Esophagus (tissue), 2 donors: ENCODE results near the gene FITM1. TPM values are rescaled to one million over a fixed set of nuclear protein-coding genes. Genes with fewer than 3 reads are reported as not detected.
A peak's percentile ranks its signal among the peaks of the same experiment; 100 is the strongest.

Experiments used
- H3K27ac ChIP-seq, 2 donors: one replicate each; pipeline ENCODE4 v1.5.1; 2013; ENCODE audit warnings: low read depth in 2 of 2, mild to moderate bottlenecking in 2 of 2, inconsistent platforms in 1 of 2, low read length in 1 of 2, moderate library complexity in 1 of 2
- H3K27me3 ChIP-seq, 2 donors: one replicate each; pipeline ENCODE4 v1.6.1; 2013; ENCODE audit warnings: low read length in 2 of 2, control low read depth in 1 of 2, mild to moderate bottlenecking in 1 of 2; ENCODE audit not compliant: insufficient read depth in 2 of 2, control insufficient read depth in 1 of 2
- H3K36me3 ChIP-seq, 2 donors: one replicate each; pipeline ENCODE4 v1.6.1; 2013; ENCODE audit warnings: low read length in 1 of 2; ENCODE audit not compliant: control insufficient read depth in 2 of 2, insufficient read depth in 2 of 2
- H3K4me1 ChIP-seq, 2 donors: one replicate each; pipeline ENCODE4 v1.6.1; 2013; ENCODE audit warnings: low read length in 1 of 2; ENCODE audit not compliant: control insufficient read depth in 2 of 2, insufficient read depth in 2 of 2
- H3K4me3 ChIP-seq, 2 donors: one replicate each; pipeline ENCODE4 v1.5.1; 2013; ENCODE audit warnings: low read length in 2 of 2, mild to moderate bottlenecking in 2 of 2, low read depth in 1 of 2, moderate library complexity in 1 of 2
- H3K9me3 ChIP-seq, 2 donors: one replicate each; pipeline ENCODE4 v1.6.1; 2013; ENCODE audit warnings: mild to moderate bottlenecking in 2 of 2, low read depth in 1 of 2, low read length in 1 of 2, moderate library complexity in 1 of 2; ENCODE audit not compliant: control insufficient read depth in 2 of 2, insufficient read depth in 1 of 2
- WGBS, 2 donors: extraction: QIAGEN DNeasy Blood & Tissue Kit; methylation state at CpG; one replicate each; pipeline ENCODE4 v1.1.7; 2013; 5-methylcytosine and 5-hydroxymethylcytosine counted together
- polyA plus RNA-seq, 2 donors: library from polyadenylated mRNA; stranded (reverse); fragments of 200-250 nt; gene quantifications; one replicate each; pipeline ENCODE4 v1.2.3, GENCODE V29; 2013
- donor health status: healthy with polysubstance abuse.
- donor health status: Bipolar disorder and iron deficiency.

FITM1 gene
- polyA plus RNA-seq, 2 donors = 0.60 to 1.1 TPM

DNA sequence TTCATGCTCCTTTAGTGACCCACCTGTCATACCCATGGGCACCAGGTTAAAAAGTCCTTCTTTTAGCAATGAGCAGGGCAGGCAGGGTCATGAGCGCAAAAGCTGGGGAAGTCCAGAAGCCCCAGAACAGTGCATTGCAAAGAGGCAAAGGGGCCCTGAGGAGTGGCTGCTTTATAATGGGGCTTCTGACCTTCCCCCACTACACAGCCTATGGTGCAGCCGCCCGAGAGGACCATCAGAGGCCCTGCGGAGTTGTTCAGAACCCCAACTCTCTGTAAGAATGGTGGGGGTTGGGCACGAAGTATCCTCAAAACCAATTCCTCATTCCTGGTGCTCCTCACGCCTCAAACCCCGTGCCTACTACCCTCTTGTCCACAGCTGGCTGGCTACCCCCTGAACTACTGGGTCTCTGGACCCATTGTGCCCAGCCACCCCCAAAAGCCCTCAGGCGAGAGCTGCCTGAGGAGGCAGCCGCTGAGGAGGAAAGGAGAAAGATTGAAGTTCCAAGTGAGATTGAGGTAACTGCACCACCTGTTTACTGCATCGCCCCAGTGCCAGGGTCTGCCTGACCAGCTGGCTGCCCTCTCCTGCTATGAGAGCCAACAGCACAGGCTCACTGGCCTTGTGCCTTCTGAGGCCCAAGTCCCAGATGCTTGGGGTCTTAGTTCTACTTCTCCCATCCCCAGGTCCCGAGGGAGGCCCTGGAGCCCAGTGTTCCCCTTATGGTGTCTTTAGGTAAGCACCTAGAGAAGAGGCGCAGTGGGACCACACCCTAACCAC is 48.1 kb downstream of the FITM1 start:
- 90 to 95% methylated on average over 12 of the region's 12 CpGs for WGBS, 2 donors
- Histone ChIP-seq H3K9me3 (no peaks in the 10 kb centered on the region), H3K4me3 (no peak overlapping the region), H3K27me3 (no peaks in the 10 kb centered on the region), H3K4me1 (no peaks in the 10 kb centered on the region), H3K36me3 (peaks cover 9 to 55% of the 10 kb centered on the region in 2 donors), H3K27ac (no peak overlapping the region)

DNA sequence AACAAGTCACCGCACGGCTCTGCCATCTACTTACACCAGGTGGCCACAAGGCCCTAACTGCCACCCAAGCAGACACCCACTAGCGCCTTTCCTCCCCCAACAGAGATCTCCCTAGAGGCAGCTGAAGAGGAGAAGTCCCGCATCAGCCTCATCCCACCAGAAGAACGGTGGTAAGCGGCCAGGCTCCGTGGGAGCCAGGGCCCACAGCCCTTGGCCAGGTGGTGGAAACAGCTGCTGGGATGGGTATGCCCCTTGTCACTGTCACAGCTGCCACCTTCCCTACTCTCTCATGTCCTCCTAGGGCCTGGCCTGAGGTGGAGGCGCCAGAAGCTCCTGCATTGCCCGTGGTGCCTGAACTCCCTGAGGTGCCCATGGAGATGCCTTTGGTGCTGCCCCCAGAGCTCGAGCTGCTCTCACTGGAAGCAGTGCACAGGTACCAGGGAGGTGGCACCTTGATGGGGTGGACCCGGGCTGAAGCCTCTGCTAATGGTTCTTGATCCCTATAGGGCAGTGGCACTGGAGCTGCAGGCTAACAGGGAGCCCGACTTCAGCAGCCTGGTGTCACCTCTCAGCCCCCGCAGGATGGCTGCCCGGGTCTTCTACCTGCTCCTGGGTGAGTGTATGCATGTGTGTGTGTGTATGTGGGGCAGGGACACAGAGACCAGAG is 49.0 kb downstream of the FITM1 start:
- 84 to 86% methylated on average over 12 to 14 of the region's 14 CpGs for WGBS, 2 donors
- peaks cover 9 to 61% of the 10 kb centered on the region in 2 donors for H3K36me3 ChIP-seq
- H3K27me3 ChIP-seq = no peaks in the 10 kb centered on the region
- no peak overlapping the region for H3K4me3 ChIP-seq
- H3K9me3 ChIP-seq = no peaks in the 10 kb centered on the region
- peak overlapping the region in 1 of 2 donors; percentile 27 for H3K27ac ChIP-seq
- no peaks in the 10 kb centered on the region for H3K4me1 ChIP-seq

DNA sequence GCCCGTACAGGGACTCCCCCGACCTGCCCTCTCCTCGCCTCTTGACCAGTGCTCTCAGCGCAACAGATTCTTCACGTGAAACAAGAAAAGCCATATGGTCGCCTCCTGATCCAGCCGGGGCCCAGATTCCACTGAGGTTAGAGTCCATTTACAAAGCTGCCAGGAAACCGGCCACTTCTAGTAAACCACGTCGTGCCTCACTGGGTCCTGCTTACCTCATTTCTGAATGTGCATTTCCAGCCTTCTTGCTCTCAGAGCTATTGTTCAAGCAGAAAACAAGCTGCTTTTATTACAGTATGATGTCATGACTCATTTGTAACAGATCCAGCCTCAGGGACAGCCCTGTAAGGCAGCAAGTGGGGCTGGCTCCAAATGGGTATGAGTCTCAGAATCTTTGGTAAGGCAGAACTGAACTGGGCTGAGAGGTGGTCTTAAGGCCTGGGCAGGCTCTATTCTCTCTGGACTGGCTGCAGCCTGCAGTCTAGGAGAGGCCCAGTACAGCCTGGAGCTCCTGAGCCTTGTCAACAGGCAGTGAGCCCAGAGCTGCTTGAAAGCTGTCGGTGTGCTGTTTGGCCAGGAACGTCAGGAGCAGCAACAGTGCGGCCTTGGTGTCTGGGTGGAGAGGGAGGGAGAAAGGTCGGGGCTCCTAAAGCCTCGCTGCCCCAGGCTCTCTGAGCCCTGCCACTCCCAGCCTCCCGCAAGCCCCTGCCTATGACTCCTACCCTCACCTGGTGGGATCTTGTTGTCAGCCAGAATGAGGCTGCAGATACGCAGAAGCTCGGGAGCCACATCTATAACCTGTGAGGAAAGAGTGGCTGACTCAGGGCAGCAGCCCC is 49.7 kb downstream of the FITM1 start:
- 64 to 65% methylated on average over 18 of the region's 18 CpGs for WGBS, 2 donors
- H3K4me1 ChIP-seq = no peaks in the 10 kb centered on the region
- H3K27ac ChIP-seq = peak overlapping the region; percentile 27 to 43

DNA sequence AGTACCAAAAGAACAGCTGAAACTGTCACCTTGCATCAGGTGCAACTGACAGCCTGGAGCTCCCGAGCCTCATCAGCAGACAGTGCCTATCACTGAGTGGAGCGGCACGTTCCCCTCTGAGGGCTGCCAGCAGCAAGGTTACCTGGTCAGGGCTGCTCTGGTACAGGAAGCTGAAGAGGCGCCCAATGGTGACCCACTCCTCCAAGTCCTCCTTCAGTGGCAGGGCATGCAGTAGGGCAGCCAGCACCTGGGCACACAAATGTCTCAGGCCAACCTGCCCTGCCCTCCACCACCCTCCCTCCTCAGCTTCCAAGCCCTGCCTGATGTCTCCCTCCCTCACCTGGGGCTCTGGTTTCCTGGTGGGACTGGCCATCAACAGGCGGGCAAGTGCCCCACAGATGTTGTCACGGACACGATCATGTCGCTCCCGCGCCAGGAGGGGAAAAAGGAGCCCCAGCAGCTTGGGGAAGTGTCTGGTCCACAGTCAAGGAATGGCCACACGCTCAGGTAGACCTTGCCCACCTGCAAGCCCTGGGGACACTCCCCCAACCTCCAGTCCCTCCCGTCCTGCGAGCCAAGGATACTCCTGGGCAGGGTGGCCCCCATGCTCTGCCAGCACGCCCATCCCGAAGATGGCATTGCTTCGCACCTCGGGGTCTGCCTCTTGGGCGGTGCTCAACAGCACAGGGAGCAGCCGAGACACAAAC is 51.1 kb downstream of the FITM1 start:
- no peaks in the 10 kb centered on the region for H3K27me3 ChIP-seq
- peaks cover 21 to 80% of the 10 kb centered on the region in 2 donors for H3K36me3 ChIP-seq
- H3K4me3 ChIP-seq = no peak overlapping the region
- WGBS, 2 donors = 80 to 85% methylated on average over 19 of the region's 19 CpGs
- H3K9me3 ChIP-seq = no peaks in the 10 kb centered on the region
- no peaks in the 10 kb centered on the region for H3K4me1 ChIP-seq
- H3K27ac ChIP-seq = no peak overlapping the region

More for the DNA sequence above, 49.7 kb downstream of the FITM1 start:
- H3K4me3 ChIP-seq = no peak overlapping the region
- H3K27me3 ChIP-seq = no peaks in the 10 kb centered on the region
- H3K9me3 ChIP-seq = no peaks in the 10 kb centered on the region
- H3K36me3 ChIP-seq = peaks cover 14 to 69% of the 10 kb centered on the region in 2 donors

Other genes starting within 250 kb of the FITM1 start
- 10 to 100 TPM; 39.2 to 56.4 TPM for gene DHRS4, start 176.9 kb upstream of the FITM1 start, polyA plus RNA-seq
- gene DHRS4L2, start 141.7 kb upstream of the FITM1 start, polyA plus RNA-seq = 10 to 100 TPM; 32.9 to 43.5 TPM
- 1 to 10 TPM in 1 of 2 donors, under 1 TPM in 1; 0.55 to 2.3 TPM for gene CARMIL3, start 78.7 kb upstream of the FITM1 start, polyA plus RNA-seq
- gene CPNE6, start 59.1 kb upstream of the FITM1 start, polyA plus RNA-seq = under 1 TPM in 1 of 2 donors, not detected in 1; 0.06 TPM
- 10 to 100 TPM; 10.1 to 29.2 TPM for gene PCK2, start 36.3 kb upstream of the FITM1 start, polyA plus RNA-seq
- gene DCAF11, start 15.9 kb upstream of the FITM1 start, polyA plus RNA-seq = 10 to 100 TPM; 21.5 to 41.6 TPM
- 1 to 10 TPM in 1 of 2 donors, under 1 TPM in 1; 0.86 to 1.4 TPM for gene NRL, start 15.7 kb upstream of the FITM1 start, polyA plus RNA-seq
- 100 to 1,000 TPM; 146 to 198 TPM for gene PSME1, start 5.5 kb downstream of the FITM1 start, polyA plus RNA-seq
- gene EMC9, start 10.9 kb downstream of the FITM1 start, polyA plus RNA-seq = 10 to 100 TPM; 24.5 to 26.6 TPM
- 100 to 1,000 TPM; 143 to 233 TPM for gene PSME2, start 16.0 kb downstream of the FITM1 start, polyA plus RNA-seq
- 10 to 100 TPM; 27.4 to 70.6 TPM for gene RNF31, start 16.8 kb downstream of the FITM1 start, polyA plus RNA-seq
- gene IRF9, start 30.6 kb downstream of the FITM1 start, polyA plus RNA-seq = 10 to 100 TPM; 35.0 to 43.5 TPM
- 1 to 10 TPM; 3.9 to 10.0 TPM for gene REC8, start 41.4 kb downstream of the FITM1 start, polyA plus RNA-seq
- 10 to 100 TPM; 12.3 to 23.5 TPM for gene IPO4, start 58.2 kb downstream of the FITM1 start, polyA plus RNA-seq
- gene TM9SF1, start 64.8 kb downstream of the FITM1 start, polyA plus RNA-seq = 10 to 100 TPM; 10.0 to 25.8 TPM
- gene TSSK4, start 75.0 kb downstream of the FITM1 start, polyA plus RNA-seq = under 1 TPM in 1 of 2 donors, not detected in 1; 0.10 TPM
- 10 to 100 TPM; 37.0 to 65.7 TPM for gene CHMP4A, start 82.8 kb downstream of the FITM1 start, polyA plus RNA-seq
- 10 to 100 TPM; 12.1 to 12.8 TPM for gene MDP1, start 85.4 kb downstream of the FITM1 start, polyA plus RNA-seq
- gene NEDD8, start 101.7 kb downstream of the FITM1 start, polyA plus RNA-seq = 100 to 1,000 TPM; 116 to 220 TPM
- 10 to 100 TPM; 24.5 to 35.0 TPM for gene GMPR2, start 102.3 kb downstream of the FITM1 start, polyA plus RNA-seq
- gene TINF2, start 112.0 kb downstream of the FITM1 start, polyA plus RNA-seq = 10 to 100 TPM; 49.2 to 49.8 TPM
- gene TGM1, start 132.5 kb downstream of the FITM1 start, polyA plus RNA-seq = 100 to 1,000 TPM; 609 to 890 TPM
- gene RABGGTA, start 140.9 kb downstream of the FITM1 start, polyA plus RNA-seq = 100 to 1,000 TPM; 117 to 135 TPM
- 10 to 100 TPM; 92.6 to 97.6 TPM for gene DHRS1, start 169.1 kb downstream of the FITM1 start, polyA plus RNA-seq
- gene NOP9, start 169.2 kb downstream of the FITM1 start, polyA plus RNA-seq = 10 to 100 TPM in 1 of 2 donors, 1 to 10 TPM in 1; 9.3 to 10.8 TPM
- gene CIDEB, start 177.3 kb downstream of the FITM1 start, polyA plus RNA-seq = 10 to 100 TPM; 24.3 TPM
- gene LTB4R2, start 179.5 kb downstream of the FITM1 start, polyA plus RNA-seq = 10 to 100 TPM; 11.6 to 30.4 TPM
- gene LTB4R, start 180.8 kb downstream of the FITM1 start, polyA plus RNA-seq = 10 to 100 TPM; 63.3 to 73.6 TPM
- gene ADCY4, start 204.4 kb downstream of the FITM1 start, polyA plus RNA-seq = 10 to 100 TPM; 10.2 to 23.3 TPM
- gene RIPK3, start 209.3 kb downstream of the FITM1 start, polyA plus RNA-seq = 10 to 100 TPM; 13.3 to 14.4 TPM
- 10 to 100 TPM; 20.9 to 25.6 TPM for gene NFATC4, start 237.5 kb downstream of the FITM1 start, polyA plus RNA-seq